Testis (tissue), 3 donors: ENCODE measurements around the gene CRIM1. TPM values are rescaled to one million over a fixed set of nuclear protein-coding genes. Genes with fewer than 3 reads are reported as not detected.

ENCODE experiments used
- DNase-seq: peaks from one replicate; pipeline ENCODE4 v3.0.0-alpha.2; 2019
- H3K27ac ChIP-seq, 2 donors: fragments of 200-600 bp; sonication (generic); one replicate each; pipeline ENCODE4 v1.5.1; 2019
- H3K27me3 ChIP-seq: fragments of 200-600 bp; sonication (generic); one replicate; pipeline ENCODE4 v1.5.1; 2019
- H3K36me3 ChIP-seq: fragments of 200-600 bp; sonication (generic); one replicate; pipeline ENCODE4 v1.5.1; 2017; ENCODE audit warnings: low read depth; ENCODE audit errors: missing control alignments
- H3K4me1 ChIP-seq: fragments of 200-600 bp; sonication (generic); one replicate; pipeline ENCODE4 v1.5.1; 2019
- H3K4me3 ChIP-seq, 2 donors: fragments of 200-600 bp; sonication (generic); one replicate each; pipeline ENCODE4 v1.5.1; 2017 to 2019
- H3K9me3 ChIP-seq: fragments of 200-600 bp; sonication (generic); one replicate; pipeline ENCODE4 v1.5.1; 2017
- CTCF ChIP-seq, 3 experiments: fragments of 450-650 bp in 2 of 3; fragments of 200-600 bp in 1 of 3; sonication (generic) in 1 of 3; IDR thresholded peaks; one replicate each; pipeline ENCODE4 v1.5.1; 2016 to 2019; ENCODE audit warnings: antibody characterized with exemption in 3 of 3, mild to moderate bottlenecking in 2 of 3, moderate library complexity in 1 of 3
- POLR2A ChIP-seq: fragments of 450-650 bp; IDR thresholded peaks from one replicate; pipeline ENCODE4 v1.6.1; 2017; ENCODE audit warnings: antibody characterized with exemption, mild to moderate bottlenecking, moderate library complexity
- WGBS, 2 donors: methylation state at CpG; one replicate each; pipeline ENCODE4 v1.1.5; 2018; 5-methylcytosine and 5-hydroxymethylcytosine counted together
- intact Hi-C: fragments of 100-400 bp; cut with DNase I; formaldehyde crosslinking; loops from one replicate; pipeline ENCODE4 v1.15.1; 2023; ENCODE audit warnings: low total_unique reads
- polyA plus RNA-seq: library from polyadenylated mRNA; stranded (reverse); fragments of 350-450 nt; fragmentation: Illumina TruSeq; extraction: RNeasy Lipid Tissue Mini Kit (QIAGEN cat#74804); gene quantifications from one replicate; pipeline ENCODE4 v1.2.3, GENCODE V29; 2014; ENCODE audit warnings: low read depth, low replicate concordance; ENCODE audit not compliant: insufficient read depth
- total RNA-seq, 2 donors: library from RNA; depleted of rRNA; stranded (reverse); fragments of >200 nt; gene quantifications; one replicate each; pipeline ENCODE4 v1.2.3, GENCODE V29; 2016

Gene CRIM1
- total and polyA plus RNA-seq, 3 donors from 2014 or later, result 38.2 to 94.1 (median 68.4) TPM

GRCh38 chr2:36430549-36430948 lies 75.0 kb downstream of the CRIM1 start:
- WGBS, 2 donors, result 65 to 68% methylated on average over 4 of the region's 4 CpGs
- Histone ChIP-seq H3K4me1 (peaks cover 19% of the 10 kb centered on the region), H3K27me3 (no peaks in the 10 kb centered on the region), H3K9me3 (no peaks in the 10 kb centered on the region), H3K27ac (no peak overlapping the region), H3K36me3 (no peaks in the 10 kb centered on the region), H3K4me3 (no peak overlapping the region)
- no peak for TF ChIP-seq POLR2A
- no peak for TF ChIP-seq CTCF (IDR thresholded peaks at IDR 0.05)
- intact Hi-C loops, result no loop called here
- DNase-seq, result no peak

GRCh38 chr2:36432479-36432878 lies 76.9 kb downstream of the CRIM1 start:
- TF ChIP-seq CTCF (IDR thresholded peaks at IDR 0.05) (no peak), POLR2A (no peak)
- Histone ChIP-seq H3K9me3 (no peaks in the 10 kb centered on the region), H3K4me1 (peaks cover 19% of the 10 kb centered on the region), H3K27ac (no peak overlapping the region), H3K36me3 (no peaks in the 10 kb centered on the region), H3K4me3 (no peak overlapping the region), H3K27me3 (no peaks in the 10 kb centered on the region)
- no peak for DNase-seq
- intact Hi-C loops, result no loop called here
- 66 to 70% methylated on average over 3 of the region's 3 CpGs for WGBS, 2 donors

GRCh38 chr2:36433311-36434217 lies 78.0 kb downstream of the CRIM1 start:
- no peak overlapping the region for H3K4me3 ChIP-seq
- H3K4me1 ChIP-seq, result peaks cover 19% of the 10 kb centered on the region
- H3K9me3 ChIP-seq, result no peaks in the 10 kb centered on the region
- no peak for TF ChIP-seq CTCF (IDR thresholded peaks at IDR 0.05)
- TF ChIP-seq POLR2A, result no peak
- H3K36me3 ChIP-seq, result no peaks in the 10 kb centered on the region
- peak overlapping the region; percentile 1 to 17 for H3K27ac ChIP-seq
- 28 to 53% methylated on average over 11 of the region's 11 CpGs for WGBS, 2 donors
- peak; percentile 62 for DNase-seq
- intact Hi-C loops, result no loop called here
- H3K27me3 ChIP-seq, result no peaks in the 10 kb centered on the region

GRCh38 chr2:36438449-36438977 lies 82.9 kb downstream of the CRIM1 start:
- Histone ChIP-seq H3K4me3 (no peak overlapping the region), H3K9me3 (no peaks in the 10 kb centered on the region), H3K27ac (no peak overlapping the region), H3K36me3 (no peaks in the 10 kb centered on the region), H3K27me3 (no peaks in the 10 kb centered on the region), H3K4me1 (peaks cover 7% of the 10 kb centered on the region)
- DNase-seq, result no peak
- intact Hi-C loops, result no loop called here
- WGBS, 2 donors, result 57 to 59% methylated on average over 3 of the region's 3 CpGs
- TF ChIP-seq CTCF (IDR thresholded peaks at IDR 0.05) (no peak), POLR2A (no peak)
